HepG2 (cell line): ENCODE data around the gene FAM118B. TPM values are rescaled to one million over a fixed set of nuclear protein-coding genes. Genes with fewer than 3 reads are reported as not detected.

Source experiments
- AKNA ChIP-seq: sonication (generic); formaldehyde crosslinking; IDR thresholded peaks from 2 replicates; pipeline ENCODE4 v1.4.0; 2020; ENCODE audit warnings: missing genetic modification reagents, borderline replicate concordance
- ATF4 ChIP-seq, 2 experiments: fragments of 450-650 bp in 1 of 2; sonication (generic) in 1 of 2; formaldehyde crosslinking; IDR thresholded peaks; 2 replicates each; pipeline versions ENCODE4 v1.5.0 to v1.8.0; 2020 to 2022; ENCODE audit warnings: mild to moderate bottlenecking in 1 of 2, missing genetic modification reagents in 1 of 2
- CBX2 ChIP-seq, 2 experiments: fragments of 200-600 bp in 1 of 2; sonication (generic); formaldehyde crosslinking in 1 of 2; IDR thresholded peaks; 2 replicates each; pipeline versions ENCODE4 v1.7.0 to v1.8.1; 2018 to 2022; ENCODE audit warnings: low read depth in 2 of 2, low read length in 1 of 2, mild to moderate bottlenecking in 1 of 2, missing genetic modification reagents in 1 of 2
- CENPBD1 ChIP-seq: sonication (generic); formaldehyde crosslinking; IDR thresholded peaks from 2 replicates; pipeline ENCODE4 v1.8.0; 2022; ENCODE audit warnings: missing genetic modification reagents, low read depth, mild to moderate bottlenecking, borderline replicate concordance
- EHMT2 ChIP-seq: fragments of 200-600 bp; sonication (generic); IDR thresholded peaks from 2 replicates; pipeline ENCODE4 v1.7.0; 2017; ENCODE audit warnings: antibody characterized with exemption, low read depth, low read length, borderline replicate concordance
- IKZF1 ChIP-seq: fragments of 450-650 bp; IDR thresholded peaks from 2 replicates; pipeline ENCODE4 v1.7.1; 2016
- NFKBIZ ChIP-seq: IDR thresholded peaks from 2 replicates; pipeline ENCODE4 v1.6.1; 2018; ENCODE audit warnings: missing genetic modification reagents, missing compliant biosample characterization
- PLRG1 ChIP-seq: fragments of 450-650 bp; conservative IDR thresholded peaks from 2 replicates; pipeline ENCODE4 v1.6.1; 2016
- RARG ChIP-seq: sonication (generic); formaldehyde crosslinking; IDR thresholded peaks from 2 replicates; pipeline ENCODE4 v1.4.0; 2020; ENCODE audit warnings: low read depth, mild to moderate bottlenecking, missing genetic modification reagents
- RORA ChIP-seq: sonication (generic); formaldehyde crosslinking; IDR thresholded peaks from 2 replicates; pipeline ENCODE4 v1.5.0; 2020; ENCODE audit warnings: mild to moderate bottlenecking, missing genetic modification reagents, moderate library complexity
- SP140L ChIP-seq: sonication (generic); formaldehyde crosslinking; IDR thresholded peaks from 2 replicates; pipeline ENCODE4 v1.4.0; 2020; ENCODE audit warnings: missing genetic modification reagents, borderline replicate concordance
- ZEB1 ChIP-seq: IDR thresholded peaks from 2 replicates; pipeline ENCODE4 v1.6.1; 2012; ENCODE audit warnings: mild to moderate bottlenecking, low read depth, inconsistent platforms; ENCODE audit not compliant: insufficient replicate concordance
- ZFP37 ChIP-seq: sonication (generic); formaldehyde crosslinking; IDR thresholded peaks from 2 replicates; pipeline ENCODE4 v1.4.0; 2020; ENCODE audit warnings: missing genetic modification reagents, borderline replicate concordance
- ZKSCAN1 ChIP-seq: fragments of 150-350 bp; IDR thresholded peaks from 2 replicates; pipeline ENCODE4 v1.6.1; 2014; ENCODE audit warnings: low read length
- ZMAT3 ChIP-seq: sonication (generic); formaldehyde crosslinking; conservative IDR thresholded peaks from 2 replicates; pipeline ENCODE4 v1.7.0; 2021; ENCODE audit warnings: missing genetic modification reagents
- ZMYM3 ChIP-seq: sonication (generic); formaldehyde crosslinking; IDR thresholded peaks from 2 replicates; pipeline ENCODE4 v1.5.1; 2020; ENCODE audit warnings: mild to moderate bottlenecking, missing genetic modification reagents
- ZNF138 ChIP-seq: sonication (generic); formaldehyde crosslinking; IDR thresholded peaks from 2 replicates; pipeline ENCODE4 v1.5.0; 2020; ENCODE audit warnings: mild to moderate bottlenecking, low read depth, missing genetic modification reagents
- ZNF3 ChIP-seq: IDR thresholded peaks from 2 replicates; pipeline ENCODE4 v1.7.0; 2017; ENCODE audit warnings: inconsistent platforms
- ZNF660 ChIP-seq: sonication (generic); formaldehyde crosslinking; IDR thresholded peaks from 2 replicates; pipeline ENCODE4 v1.5.1; 2020; ENCODE audit warnings: mild to moderate bottlenecking, low read depth, missing genetic modification reagents, borderline replicate concordance
- ZNF800 ChIP-seq: sonication (generic); formaldehyde crosslinking; IDR thresholded peaks from 2 replicates; pipeline ENCODE4 v1.4.0; 2020; ENCODE audit warnings: missing genetic modification reagents
- ZSCAN9 ChIP-seq: IDR thresholded peaks from 2 replicates; pipeline ENCODE4 v1.6.1; 2016; ENCODE audit warnings: borderline replicate concordance
- polyA plus RNA-seq, 8 experiments: library from polyadenylated mRNA; depleted of rRNA in 3 of 8; stranded (reverse) in 7 of 8; unstranded in 1 of 8; fragments of >200 nt; fragmentation: Illumina TruSeq in 4 of 8; extraction: Trizol in 4 of 8; gene quantifications; 2 replicates each; pipeline versions ENCODE4 v1.2.1 to v1.2.3, GENCODE V29; 2011 to 2016; ENCODE audit warnings: low read depth in 4 of 8, missing spikeins in 1 of 8, mixed read lengths in 1 of 8; ENCODE audit not compliant: insufficient read depth in 1 of 8
- total RNA-seq, 5 experiments: library from RNA; depleted of rRNA; stranded (reverse); fragments of >200 nt; fragmentation: Illumina TruSeq; extraction: Trizol; gene quantifications; 2 replicates each; pipeline ENCODE4 v1.2.3, GENCODE V29; 2016; ENCODE audit warnings: low read depth in 1 of 5

Gene FAM118B
- total and polyA plus RNA-seq, 2 of the 13 experiments (the other 11 are each of a cell fraction or from before 2014, with no cell fraction given), result 10.2 to 25.7 TPM

DNA sequence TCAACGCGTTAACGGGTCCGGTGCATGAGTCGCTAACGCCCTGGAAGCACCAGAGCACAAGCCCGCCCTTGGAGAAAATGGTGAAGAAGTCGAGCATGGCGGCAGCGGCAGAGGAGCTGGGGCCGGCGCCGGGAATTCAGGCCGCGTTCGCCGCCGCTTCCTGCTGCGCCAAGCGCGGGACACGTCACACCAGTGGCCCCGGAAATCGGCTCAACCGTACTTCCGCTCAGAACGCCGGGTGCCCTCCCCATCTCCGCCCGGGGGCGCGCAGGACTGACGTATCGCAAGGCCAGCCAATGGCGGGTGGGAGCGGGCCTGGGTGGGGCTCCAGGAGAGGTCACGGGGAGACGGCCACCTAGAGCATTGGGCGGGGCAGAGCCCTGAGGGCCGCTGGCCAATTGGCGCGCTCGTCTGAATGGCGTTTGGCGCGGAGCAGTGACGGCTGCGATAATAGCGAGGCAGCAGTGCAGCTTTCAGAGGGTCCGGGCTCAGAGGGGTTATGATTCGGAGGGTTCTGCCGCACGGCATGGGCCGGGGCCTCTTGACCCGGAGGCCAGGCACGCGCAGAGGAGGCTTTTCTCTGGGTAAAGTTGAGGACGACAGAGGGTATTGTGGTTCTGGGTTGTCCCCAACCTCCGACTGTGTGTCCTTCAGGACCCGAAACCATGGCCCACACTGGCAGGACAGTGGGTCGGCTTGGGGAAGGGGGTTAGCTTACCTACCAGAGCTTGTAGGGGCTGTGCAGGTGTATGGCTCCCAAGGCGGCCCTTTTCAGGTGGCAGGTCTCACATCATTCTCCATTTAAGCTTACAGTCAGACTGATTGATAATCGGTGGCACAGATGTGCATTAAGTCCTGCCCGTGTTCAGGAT, 57.4 kb downstream of the FAM118B start, which contains the start of the genes FOXRED1 and SRPRA (continued):
- TF ChIP-seq ZNF800 (CRISPR knock-in tag) (no peak; the same call in 1 of the 2 replicates), ZNF660 (CRISPR knock-in tag) (no peak), AKNA (CRISPR knock-in tag) (no peak), ATF4 (CRISPR knock-in tag; IDR thresholded peaks at IDR 0.05) (peak in 1 of 2 experiments; percentile 57; a peak in 1 of 4 replicates), ZEB1 (peak; percentile 43), SP140L (no peak), CENPBD1 (no peak), PLRG1 (no peak), ZNF138 (CRISPR knock-in tag) (no peak), EHMT2 (no peak), ZFP37 (CRISPR knock-in tag) (0 out of 2 replicates have a peak, but pooled peaks have one; percentile 42), ZKSCAN1 (no peak), IKZF1 (no peak), ZMAT3 (CRISPR knock-in tag) (peak; percentile 90), ZMYM3 (CRISPR knock-in tag) (no peak), CBX2 (IDR thresholded peaks at IDR 0.05; ENCODE audit: low read depth, low read length) (no peak), CBX2 (CRISPR knock-in tag; IDR thresholded peaks at IDR 0.05; ENCODE audit: low read depth) (no peak), RARG (CRISPR knock-in tag) (no peak), NFKBIZ (CRISPR knock-in tag) (0 out of 2 replicates have a peak, but pooled peaks have one; percentile 44), ZSCAN9 (CRISPR knock-in tag) (no peak), RORA (CRISPR knock-in tag) (no peak), ZNF3 (CRISPR knock-in tag) (no peak)
